Measurements from ENCODE around the gene PCDH9.

GRCh38 chr13:66657165-66657881, 572.8 kb downstream of the PCDH9 start:
- no peak for TF ChIP-seq POLR2AphosphoS5 (IDR thresholded peaks at IDR 0.05; ENCODE audit: low read depth, low read length)
- no peak for TF ChIP-seq REST (IDR thresholded peaks at IDR 0.05; ENCODE audit: insufficient read depth in 1 of 2, low read depth in 2 of 2, low read length in 1 of 2)
